ENCODE results near the gene GALNT10.

The GALNT10 gene

DNA sequence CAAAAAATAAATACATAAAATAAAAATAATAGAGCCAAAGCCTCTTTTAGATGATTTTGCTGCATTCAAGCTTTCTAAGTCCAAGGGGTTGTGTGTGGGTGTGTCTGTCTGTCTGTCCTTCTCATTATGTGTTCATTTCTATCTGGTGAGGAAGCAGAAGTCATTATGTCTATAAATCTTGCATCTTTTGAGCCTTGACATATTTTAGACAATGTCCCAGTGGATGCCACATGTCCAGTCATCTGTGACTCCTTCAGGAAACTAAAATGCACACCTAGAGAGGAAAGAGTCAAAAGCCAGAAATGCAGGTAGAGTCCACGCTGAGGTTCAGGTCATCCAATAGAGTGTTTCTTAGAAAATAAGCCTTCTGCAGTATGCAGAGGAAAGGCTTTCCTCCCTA is 80.9 kb downstream of the GALNT10 start:
- TF ChIP-seq ZNF274 (IDR thresholded peaks at IDR 0.05; ENCODE audit: low read depth, low read length) = no peak

DNA sequence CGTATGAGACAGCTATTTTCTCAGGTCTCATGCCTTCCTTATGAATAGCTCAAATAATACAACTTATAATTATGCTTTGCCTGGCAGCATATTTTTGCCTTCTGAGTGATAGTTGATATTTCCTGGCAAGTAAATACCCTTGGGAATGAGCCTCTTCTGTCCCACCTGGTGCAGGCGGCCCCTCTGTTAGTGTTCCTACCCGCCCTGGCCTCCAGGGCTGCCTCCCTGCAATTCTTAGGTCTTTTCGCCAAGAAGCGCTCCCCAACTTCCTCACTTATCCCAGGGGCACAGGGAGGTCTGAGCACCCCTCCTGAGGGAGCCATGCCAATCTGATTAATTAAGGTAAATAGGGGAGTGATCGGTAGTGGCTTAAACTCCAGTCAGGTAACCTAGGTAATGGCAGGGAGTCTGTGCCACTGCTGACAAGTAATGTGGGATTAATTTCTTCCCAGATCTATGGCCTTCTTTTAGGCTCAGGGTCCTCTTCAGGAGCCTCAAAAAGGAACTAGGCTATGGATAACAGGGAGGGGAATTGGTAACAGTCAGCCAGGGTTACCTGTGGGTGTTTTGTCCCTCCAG is 81.5 kb downstream of the GALNT10 start:
- H3K4me3 ChIP-seq (ENCODE audit: low read length) = no peak overlapping the region
- no peak for TF ChIP-seq ZNF274 (IDR thresholded peaks at IDR 0.05; ENCODE audit: low read depth, low read length)

More for the DNA sequence above, 80.9 kb downstream of the GALNT10 start:
- no peak overlapping the region for H3K4me3 ChIP-seq (ENCODE audit: low read length)

DNA sequence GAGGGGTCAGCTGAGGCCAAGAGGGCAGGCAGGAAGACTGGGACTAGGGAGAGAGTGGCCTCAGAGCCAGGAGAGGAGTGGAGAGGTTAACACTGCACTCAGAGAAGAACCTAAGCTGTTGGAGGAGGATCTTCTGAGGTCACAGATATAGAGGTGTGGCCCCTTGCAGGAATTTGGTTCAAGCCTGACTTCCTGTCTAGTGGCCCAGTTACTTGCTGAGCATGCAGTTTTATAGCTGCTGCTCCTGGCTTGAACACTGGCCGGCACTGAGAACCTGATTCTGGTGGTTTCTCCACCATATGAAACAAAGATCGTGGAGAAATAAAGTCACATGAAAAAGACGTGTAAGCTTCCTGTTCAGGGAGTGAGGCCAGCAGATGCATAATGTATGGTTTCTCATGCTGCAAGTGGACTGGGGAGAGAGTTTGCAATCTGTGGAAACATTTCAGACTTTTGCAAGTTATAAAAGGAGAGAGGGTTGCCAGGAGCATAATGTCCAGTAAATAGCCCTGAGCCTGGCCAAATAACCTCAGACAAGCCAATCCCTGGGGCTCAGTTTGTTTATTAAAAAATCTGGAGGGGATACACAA is 82.6 kb downstream of the GALNT10 start:
- H3K4me3 ChIP-seq (ENCODE audit: low read length) = no peak overlapping the region
- TF ChIP-seq ZNF274 (IDR thresholded peaks at IDR 0.05; ENCODE audit: low read depth, low read length) = no peak

DNA sequence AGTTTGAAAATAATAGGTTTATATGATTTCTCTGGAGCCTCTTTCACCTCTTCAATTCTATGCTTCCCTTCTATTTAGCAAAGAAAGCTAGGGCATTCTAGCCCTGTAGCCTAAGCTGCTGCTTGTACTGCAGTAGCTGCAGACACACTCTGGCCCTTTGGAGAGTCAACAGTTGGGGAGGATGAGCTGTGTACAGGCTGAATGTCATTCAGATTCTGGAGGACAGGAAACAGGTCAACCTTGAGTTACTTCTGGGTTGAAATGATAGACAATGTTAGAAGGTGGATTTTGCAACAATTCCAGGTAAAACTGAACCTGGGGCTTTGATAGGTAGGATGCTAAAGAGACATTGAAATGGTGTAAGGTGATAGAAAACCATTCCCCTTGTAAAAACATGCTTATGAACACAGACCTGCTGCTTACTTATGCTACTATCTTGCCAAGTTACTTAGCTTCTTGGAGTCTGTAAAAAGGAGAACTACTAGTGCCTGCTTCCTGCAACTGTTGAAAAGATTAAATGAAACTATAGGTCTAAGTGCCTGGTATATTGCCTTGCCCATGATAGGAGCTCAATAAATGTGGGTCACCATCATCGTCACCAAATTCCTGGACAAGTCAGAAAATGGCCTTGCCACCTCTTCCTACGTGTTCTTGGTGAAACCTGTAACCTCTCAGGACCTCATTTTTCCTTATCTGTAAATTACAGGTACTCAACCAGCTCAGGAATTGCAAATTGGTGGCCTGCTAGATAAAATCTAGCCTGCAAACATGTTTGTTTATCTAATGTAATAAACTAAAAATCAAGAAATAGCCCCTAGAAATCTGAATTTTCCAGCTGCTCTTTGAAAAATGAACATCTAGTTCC is 83.7 kb downstream of the GALNT10 start:
- no peak overlapping the region for H3K4me3 ChIP-seq (ENCODE audit: low read length)
- TF ChIP-seq ZNF274 (IDR thresholded peaks at IDR 0.05; ENCODE audit: low read depth, low read length) = no peak

DNA sequence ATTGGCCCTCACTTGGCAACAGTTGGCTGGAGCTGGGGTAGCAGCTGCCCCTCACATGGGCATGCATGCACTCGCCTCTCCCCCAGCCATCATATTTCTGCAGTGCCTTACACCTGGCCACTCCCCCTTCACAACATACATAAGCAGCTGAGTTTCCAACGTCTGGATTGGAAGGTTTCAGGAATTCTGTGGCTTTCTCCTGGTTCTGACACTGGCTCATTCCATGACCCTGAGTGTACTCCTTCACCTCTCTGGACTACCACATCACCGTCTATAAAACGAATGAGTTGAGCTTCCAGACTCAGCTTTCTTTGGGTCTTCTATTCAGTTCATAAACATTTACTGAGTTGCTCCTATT is 84.3 kb downstream of the GALNT10 start:
- no peak for TF ChIP-seq ZNF274 (IDR thresholded peaks at IDR 0.05; ENCODE audit: low read depth, low read length)
- no peak overlapping the region for H3K4me3 ChIP-seq (ENCODE audit: low read length)

DNA sequence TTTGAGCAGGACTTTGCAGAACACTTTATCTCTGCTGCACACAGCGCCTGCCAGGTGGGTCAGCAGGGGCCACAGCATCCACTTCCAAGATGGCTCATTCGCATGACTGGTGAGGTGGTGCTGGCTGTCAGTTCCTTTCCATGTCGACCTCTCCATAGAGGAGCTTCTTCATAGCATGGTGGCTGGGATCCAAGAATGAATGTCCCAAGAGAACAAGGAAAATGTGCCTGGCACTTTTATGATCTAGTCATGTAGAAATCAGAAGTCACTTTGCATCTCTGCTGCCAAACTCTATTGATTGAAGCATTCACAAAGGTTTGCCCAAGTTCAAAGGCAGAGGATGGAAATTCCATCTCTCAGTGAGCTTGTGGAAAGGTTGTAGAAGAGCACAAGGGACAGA is 85.0 kb downstream of the GALNT10 start:
- TF ChIP-seq ZNF274 (IDR thresholded peaks at IDR 0.05; ENCODE audit: low read depth, low read length) = no peak

DNA sequence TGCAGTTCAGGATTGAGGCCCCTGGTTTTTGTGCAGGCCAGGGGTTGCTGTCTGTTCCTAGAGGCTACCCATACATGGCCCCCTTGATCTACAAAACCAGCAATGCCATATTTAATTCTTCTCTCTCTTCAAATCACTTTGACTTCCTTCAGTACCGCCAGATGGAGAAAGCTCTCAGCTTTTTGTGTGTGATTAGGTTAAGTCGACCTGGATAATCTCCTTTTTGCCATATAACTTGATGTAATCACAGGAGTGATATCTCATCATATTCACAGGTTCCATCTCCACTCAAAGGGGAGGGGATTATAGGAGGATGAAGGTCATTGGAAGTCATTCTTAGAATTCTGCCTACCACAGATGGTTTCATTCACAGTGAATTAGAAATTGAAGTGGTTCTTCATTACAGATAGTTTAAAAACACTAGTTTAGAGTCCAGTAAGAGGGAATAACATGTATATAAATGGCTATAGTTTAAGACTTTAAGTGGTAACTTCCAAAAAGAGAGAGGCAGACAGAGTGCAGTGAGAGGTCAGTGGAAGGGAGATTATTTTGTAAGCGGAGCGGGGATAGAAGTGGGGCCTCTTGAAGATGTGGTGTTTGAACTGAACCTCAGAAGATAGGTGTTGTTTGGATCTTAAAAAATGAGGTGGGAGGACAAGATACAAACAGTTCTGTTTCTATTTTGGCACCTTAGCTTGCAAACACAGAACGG is 85.9 kb downstream of the GALNT10 start:
- no peak for TF ChIP-seq ZNF274 (IDR thresholded peaks at IDR 0.05; ENCODE audit: low read depth, low read length)
- H3K4me3 ChIP-seq (ENCODE audit: low read length) = no peak overlapping the region

More for the DNA sequence above, 85.0 kb downstream of the GALNT10 start:
- no peak overlapping the region for H3K4me3 ChIP-seq (ENCODE audit: low read length)

DNA sequence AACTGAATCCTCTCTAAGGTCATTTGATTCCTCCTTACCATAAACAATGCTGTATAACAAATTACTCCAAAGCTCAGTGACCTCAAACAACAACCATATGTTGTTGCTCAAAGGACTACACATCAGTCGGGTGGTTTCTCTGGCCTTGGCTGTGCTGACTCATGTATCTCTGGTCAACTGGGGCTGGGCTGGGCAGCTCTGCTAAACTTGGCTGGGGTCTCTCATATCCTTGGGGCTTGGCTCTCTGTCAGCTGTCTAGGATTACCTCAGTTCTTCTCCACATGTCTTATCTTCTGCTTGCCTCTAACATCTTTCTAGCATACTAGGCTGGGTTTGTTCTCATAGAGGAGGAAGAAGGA is 86.4 kb downstream of the GALNT10 start:
- no peak overlapping the region for H3K4me3 ChIP-seq (ENCODE audit: low read length)
- no peak for TF ChIP-seq ZNF274 (IDR thresholded peaks at IDR 0.05; ENCODE audit: low read depth, low read length)

DNA sequence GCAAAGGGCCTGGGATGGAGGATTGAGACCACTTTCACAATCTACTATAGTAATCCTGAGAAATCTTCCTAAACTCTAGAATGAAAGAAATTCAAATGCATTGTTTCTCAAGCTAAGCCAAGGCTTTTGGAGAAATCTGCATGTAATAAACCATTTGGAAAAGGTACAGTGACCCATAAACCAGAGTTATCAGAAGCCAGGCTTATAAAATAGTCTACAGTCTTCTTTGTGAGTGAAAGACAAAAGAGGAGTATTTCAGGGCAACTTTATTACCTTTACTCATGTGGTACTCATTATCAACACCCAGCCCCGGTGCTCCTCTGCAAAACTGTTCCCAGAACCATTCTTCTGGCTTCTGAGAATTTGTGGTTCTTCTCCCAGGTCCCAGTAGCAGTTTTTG is 87.0 kb downstream of the GALNT10 start:
- no peak for TF ChIP-seq ZNF274 (IDR thresholded peaks at IDR 0.05; ENCODE audit: low read depth, low read length)
- H3K4me3 ChIP-seq (ENCODE audit: low read length) = no peak overlapping the region

DNA sequence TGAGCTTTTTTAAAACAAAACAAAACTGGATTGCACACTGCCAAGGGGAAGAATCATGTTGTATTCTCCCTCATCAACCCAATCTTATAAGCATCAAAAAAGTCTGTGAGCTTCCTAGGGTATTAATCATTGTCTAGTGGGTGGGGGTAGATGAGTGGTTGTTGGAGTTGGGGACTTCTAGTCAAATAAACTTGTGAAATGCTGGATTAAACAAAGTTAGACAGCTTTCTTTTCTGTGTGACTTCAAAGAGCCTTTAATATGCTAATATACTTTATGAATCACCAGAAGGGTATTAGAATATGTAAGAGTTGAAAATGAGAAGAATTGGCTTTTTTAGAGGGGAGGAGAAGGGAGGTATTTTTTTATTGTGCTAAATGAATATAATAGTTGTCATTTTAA is 87.7 kb downstream of the GALNT10 start:
- TF ChIP-seq ZNF274 (IDR thresholded peaks at IDR 0.05; ENCODE audit: low read depth, low read length) = no peak
- H3K4me3 ChIP-seq (ENCODE audit: low read length) = no peak overlapping the region

DNA sequence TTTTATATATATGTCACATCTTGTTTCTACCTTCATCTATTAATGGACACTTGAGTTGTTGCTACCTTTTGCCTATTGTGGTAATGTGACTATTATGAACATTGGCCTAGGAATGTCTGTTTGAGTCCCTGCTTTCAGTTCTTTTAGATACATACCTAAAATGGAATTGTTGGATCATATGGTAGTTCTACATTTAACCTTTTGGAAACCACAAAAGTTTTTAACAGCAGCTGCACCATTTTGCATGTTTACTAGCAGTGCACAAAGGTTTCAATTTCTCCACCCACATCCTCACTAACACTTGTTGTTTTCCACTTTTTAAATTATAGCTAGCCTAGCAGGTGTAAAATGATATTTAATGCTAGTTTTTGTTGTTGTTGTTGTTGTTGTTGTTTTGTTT is 88.4 kb downstream of the GALNT10 start:
- no peak overlapping the region for H3K4me3 ChIP-seq (ENCODE audit: low read length)
- TF ChIP-seq ZNF274 (IDR thresholded peaks at IDR 0.05; ENCODE audit: low read depth, low read length) = no peak

DNA sequence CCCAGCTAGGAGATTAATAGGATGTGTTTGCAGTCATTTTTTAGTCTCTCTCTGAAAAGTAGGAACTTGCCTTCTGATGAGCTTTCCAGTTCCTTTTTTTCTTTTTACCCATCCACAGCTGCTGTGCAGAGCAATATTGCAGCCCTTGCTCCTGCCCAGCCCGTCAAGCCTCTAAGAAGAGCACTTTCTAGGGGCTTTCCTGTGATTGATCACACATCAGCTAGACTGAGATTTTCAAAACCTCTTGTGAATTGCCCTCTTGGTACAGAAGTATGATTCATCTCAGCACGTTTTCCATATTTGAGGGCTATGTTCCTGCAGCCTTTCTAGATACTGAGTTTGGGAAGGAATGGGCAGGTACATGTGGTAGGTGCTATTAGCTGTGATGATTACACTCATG is 93.9 kb downstream of the GALNT10 start:
- no peak overlapping the region for H3K4me3 ChIP-seq (ENCODE audit: low read length)
- TF ChIP-seq ZNF274 (IDR thresholded peaks at IDR 0.05; ENCODE audit: low read depth, low read length) = no peak

DNA sequence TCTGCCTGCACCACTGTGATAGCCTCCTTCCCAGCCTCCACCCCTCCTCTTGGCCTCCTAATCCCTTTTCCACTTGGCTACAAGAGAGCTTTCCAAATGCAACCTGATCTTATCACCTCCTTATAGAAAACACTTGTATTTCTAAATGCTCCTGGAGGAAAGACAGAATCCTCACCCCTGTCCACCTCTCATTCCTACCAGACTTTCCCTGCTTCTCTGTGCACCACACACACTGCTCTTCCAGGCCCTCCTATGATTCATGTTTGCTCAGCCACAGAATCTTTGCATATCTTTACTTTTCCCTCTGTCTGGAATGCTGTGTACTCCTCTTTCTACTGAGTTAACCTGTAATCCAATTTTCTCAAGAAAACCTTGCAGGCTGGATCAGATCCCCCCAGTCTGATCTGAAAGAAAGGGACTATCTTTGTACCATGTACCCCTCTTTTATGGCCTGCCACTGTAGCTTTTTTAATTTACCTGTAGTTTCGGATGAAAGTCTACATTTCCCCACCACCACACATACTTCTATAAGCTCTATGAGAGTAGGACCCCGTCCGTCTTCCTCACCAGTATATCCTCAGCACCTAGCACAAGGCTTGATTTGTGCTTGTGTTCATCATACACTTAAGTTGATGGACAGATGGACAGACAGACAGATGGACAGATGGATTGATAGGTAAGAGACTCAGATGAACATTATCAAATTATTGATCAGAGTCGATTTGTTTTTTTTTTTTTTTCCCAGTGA is 95.3 kb downstream of the GALNT10 start:
- H3K4me3 ChIP-seq (ENCODE audit: low read length) = no peak overlapping the region
- no peak for TF ChIP-seq ZNF274 (IDR thresholded peaks at IDR 0.05; ENCODE audit: low read depth, low read length)

DNA sequence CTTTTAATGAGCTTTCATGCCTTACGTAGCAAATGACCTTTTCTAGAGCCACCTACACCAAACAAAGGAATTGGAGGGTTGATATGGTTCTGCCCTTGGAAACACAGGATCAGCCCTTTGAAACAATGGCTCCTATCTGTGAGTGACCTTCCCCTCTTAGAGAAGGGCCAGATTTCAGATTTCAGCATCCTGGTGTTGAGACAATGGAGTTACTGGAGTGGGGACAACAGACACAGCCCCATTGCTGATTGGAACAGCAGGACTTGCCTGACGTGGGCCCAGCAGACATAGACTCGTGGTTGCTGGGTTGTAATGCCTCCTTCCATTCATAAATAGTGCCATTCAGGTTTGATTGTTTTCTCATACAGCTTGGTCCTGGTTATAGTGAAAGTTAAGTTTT is 96.0 kb downstream of the GALNT10 start:
- TF ChIP-seq ZNF274 (IDR thresholded peaks at IDR 0.05; ENCODE audit: low read depth, low read length) = no peak
- no peak overlapping the region for H3K4me3 ChIP-seq (ENCODE audit: low read length)
